Esophagus (tissue), 2 donors: ENCODE data around the gene SCYGR5. TPM values are rescaled to one million over a fixed set of nuclear protein-coding genes. Genes with fewer than 3 reads are reported as not detected.

Experiments used
- H3K27ac ChIP-seq, 2 donors: one replicate each; pipeline ENCODE4 v1.5.1; 2013; ENCODE audit warnings: low read depth in 2 of 2, mild to moderate bottlenecking in 2 of 2, inconsistent platforms in 1 of 2, low read length in 1 of 2, moderate library complexity in 1 of 2
- H3K27me3 ChIP-seq, 2 donors: one replicate each; pipeline ENCODE4 v1.6.1; 2013; ENCODE audit warnings: low read length in 2 of 2, control low read depth in 1 of 2, mild to moderate bottlenecking in 1 of 2; ENCODE audit not compliant: insufficient read depth in 2 of 2, control insufficient read depth in 1 of 2
- H3K36me3 ChIP-seq, 2 donors: one replicate each; pipeline ENCODE4 v1.6.1; 2013; ENCODE audit warnings: low read length in 1 of 2; ENCODE audit not compliant: control insufficient read depth in 2 of 2, insufficient read depth in 2 of 2
- H3K4me1 ChIP-seq, 2 donors: one replicate each; pipeline ENCODE4 v1.6.1; 2013; ENCODE audit warnings: low read length in 1 of 2; ENCODE audit not compliant: control insufficient read depth in 2 of 2, insufficient read depth in 2 of 2
- H3K4me3 ChIP-seq, 2 donors: one replicate each; pipeline ENCODE4 v1.5.1; 2013; ENCODE audit warnings: low read length in 2 of 2, mild to moderate bottlenecking in 2 of 2, low read depth in 1 of 2, moderate library complexity in 1 of 2
- H3K9me3 ChIP-seq, 2 donors: one replicate each; pipeline ENCODE4 v1.6.1; 2013; ENCODE audit warnings: mild to moderate bottlenecking in 2 of 2, low read depth in 1 of 2, low read length in 1 of 2, moderate library complexity in 1 of 2; ENCODE audit not compliant: control insufficient read depth in 2 of 2, insufficient read depth in 1 of 2
- WGBS, 2 donors: extraction: QIAGEN DNeasy Blood & Tissue Kit; methylation state at CpG; one replicate each; pipeline ENCODE4 v1.1.7; 2013; 5-methylcytosine and 5-hydroxymethylcytosine counted together
- polyA plus RNA-seq, 2 donors: library from polyadenylated mRNA; stranded (reverse); fragments of 200-250 nt; gene quantifications; one replicate each; pipeline ENCODE4 v1.2.3, GENCODE V29; 2013
- donor health status: healthy with polysubstance abuse.
- donor health status: Bipolar disorder and iron deficiency.

The SCYGR5 gene
- polyA plus RNA-seq, 2 donors: not detected

DNA sequence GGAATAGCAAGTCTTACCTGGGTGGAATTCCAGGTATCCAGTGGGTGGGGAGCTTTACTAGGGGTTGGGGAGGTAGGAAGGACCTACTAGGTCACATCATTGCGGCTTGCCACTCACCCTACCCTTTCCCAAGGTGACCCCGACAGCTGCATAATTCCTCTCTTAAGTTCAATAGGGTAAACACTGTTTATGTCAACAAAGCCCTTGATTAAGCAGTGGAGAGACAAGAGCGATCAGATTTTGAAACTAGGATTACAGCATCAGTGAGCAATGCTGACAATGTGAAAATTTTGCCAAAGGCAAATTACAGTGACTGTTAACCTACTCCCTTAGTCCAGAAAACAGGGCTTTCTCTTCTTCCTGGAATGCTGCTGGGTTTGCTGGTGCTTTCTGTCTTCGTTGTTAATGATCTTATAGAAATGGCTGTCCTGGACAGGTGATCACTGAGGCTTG lies 36.7 kb downstream of the SCYGR5 start:
- 25 to 28% methylated on average over 4 of the region's 4 CpGs for WGBS, 2 donors
- H3K4me1 ChIP-seq: no peaks in the 10 kb centered on the region
- no peaks in the 10 kb centered on the region for H3K27me3 ChIP-seq
- no peak overlapping the region for H3K4me3 ChIP-seq
- H3K36me3 ChIP-seq: no peaks in the 10 kb centered on the region
- no peak overlapping the region for H3K27ac ChIP-seq
- no peaks in the 10 kb centered on the region for H3K9me3 ChIP-seq

GRCh38 chr2:227703961-227704360 lies 37.4 kb downstream of the SCYGR5 start:
- Histone ChIP-seq H3K4me1 (no peaks in the 10 kb centered on the region), H3K36me3 (no peaks in the 10 kb centered on the region), H3K4me3 (no peak overlapping the region), H3K9me3 (no peaks in the 10 kb centered on the region), H3K27ac (no peak overlapping the region), H3K27me3 (no peaks in the 10 kb centered on the region)
- 65 to 67% methylated on average over 3 of the region's 3 CpGs for WGBS, 2 donors

DNA sequence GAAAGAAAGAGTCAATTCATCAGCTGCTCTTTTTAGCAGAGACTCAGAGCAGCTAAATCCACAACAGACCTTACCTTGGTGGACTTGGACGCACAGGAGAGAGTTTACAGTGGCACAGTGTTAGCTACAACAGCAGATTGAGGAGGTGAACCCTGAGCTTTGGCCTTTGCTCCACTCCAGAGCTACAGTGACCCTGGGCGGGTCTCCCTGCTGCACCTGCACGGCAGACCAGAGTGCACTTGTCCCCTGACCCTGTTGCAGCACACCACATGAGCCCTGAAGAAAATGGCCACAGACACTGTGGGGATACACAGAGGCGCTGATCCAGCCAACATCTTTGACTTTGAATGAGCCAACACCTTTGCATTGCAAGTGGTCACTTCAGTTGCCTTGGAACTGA lies 40.3 kb downstream of the SCYGR5 start:
- Histone ChIP-seq H3K36me3 (no peaks in the 10 kb centered on the region), H3K27ac (no peak overlapping the region)
- WGBS, 2 donors: 80 to 82% methylated on average over 4 of the region's 4 CpGs

GRCh38 chr2:227707390-227707789 lies 40.8 kb downstream of the SCYGR5 start:
- WGBS, 2 donors: 80 to 90% methylated on average over 6 of the region's 6 CpGs
- no peaks in the 10 kb centered on the region for H3K27me3 ChIP-seq
- H3K4me1 ChIP-seq: no peaks in the 10 kb centered on the region
- H3K4me3 ChIP-seq: no peak overlapping the region
- H3K9me3 ChIP-seq: no peaks in the 10 kb centered on the region
- H3K36me3 ChIP-seq: no peaks in the 10 kb centered on the region
- no peak overlapping the region for H3K27ac ChIP-seq

More for the DNA sequence above, 40.3 kb downstream of the SCYGR5 start:
- Histone ChIP-seq H3K4me3 (no peak overlapping the region), H3K27me3 (no peaks in the 10 kb centered on the region), H3K4me1 (no peaks in the 10 kb centered on the region), H3K9me3 (no peaks in the 10 kb centered on the region)

- no peaks in the 10 kb centered on the region for H3K9me3 ChIP-seq
- H3K4me3 ChIP-seq: no peak overlapping the region
- H3K27ac ChIP-seq: no peak overlapping the region
- no peaks in the 10 kb centered on the region for H3K27me3 ChIP-seq
- no peaks in the 10 kb centered on the region for H3K4me1 ChIP-seq
- WGBS, 2 donors: 93% methylated on average over 7 of the region's 7 CpGs
- no peaks in the 10 kb centered on the region for H3K36me3 ChIP-seq
These were observed 44.4 kb downstream of the SCYGR5 start for GRCh38 chr2:227710986-227711385.

DNA sequence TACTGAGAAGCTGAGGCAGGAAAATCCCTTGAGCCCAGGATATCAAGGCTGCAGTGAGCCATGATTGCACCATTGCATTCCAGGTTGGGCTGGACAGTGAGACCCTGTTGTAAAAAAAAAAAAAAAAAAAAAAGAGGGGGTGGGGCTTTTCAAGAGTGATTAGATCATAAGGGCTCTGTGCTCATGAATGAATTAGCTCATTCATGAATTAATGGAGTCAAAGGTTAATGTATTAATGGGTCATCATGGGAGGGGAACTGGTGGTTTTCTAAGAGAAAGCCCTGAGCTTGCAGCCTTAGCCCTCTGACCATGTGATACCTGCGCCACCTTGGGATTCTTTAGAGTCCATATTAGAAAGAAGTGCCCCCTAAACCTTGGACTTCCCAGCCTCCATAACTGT lies 46.7 kb downstream of the SCYGR5 start:
- no peaks in the 10 kb centered on the region for H3K9me3 ChIP-seq
- 53 to 98% methylated on average over 1 of the region's 1 CpG for WGBS, 2 donors
- no peaks in the 10 kb centered on the region for H3K4me1 ChIP-seq
- H3K27me3 ChIP-seq: no peaks in the 10 kb centered on the region
- H3K36me3 ChIP-seq: no peaks in the 10 kb centered on the region
- H3K27ac ChIP-seq: no peak overlapping the region
- H3K4me3 ChIP-seq: no peak overlapping the region

GRCh38 chr2:227716501-227716900 lies 49.9 kb downstream of the SCYGR5 start:
- no peak overlapping the region for H3K27ac ChIP-seq
- WGBS, 2 donors: 96 to 98% methylated on average over 2 of the region's 2 CpGs

More at GRCh38 chr2:227716501-227716900, 49.9 kb downstream of the SCYGR5 start:
- no peak overlapping the region for H3K4me3 ChIP-seq
- no peaks in the 10 kb centered on the region for H3K9me3 ChIP-seq
- H3K36me3 ChIP-seq: no peaks in the 10 kb centered on the region
- H3K27me3 ChIP-seq: no peaks in the 10 kb centered on the region
- H3K4me1 ChIP-seq: no peaks in the 10 kb centered on the region

Other genes starting within 250 kb of the SCYGR5 start
- 10 to 100 TPM; 20.3 to 31.2 TPM for gene AGFG1, start 194.6 kb upstream of the SCYGR5 start, polyA plus RNA-seq
- not detected for gene SCYGR2, start 67.9 kb upstream of the SCYGR5 start, polyA plus RNA-seq
- not detected for gene SCYGR3, start 52.0 kb upstream of the SCYGR5 start, polyA plus RNA-seq
- not detected for gene SCYGR4, start 49.3 kb upstream of the SCYGR5 start, polyA plus RNA-seq
- gene SLC19A3, start 51.2 kb downstream of the SCYGR5 start, polyA plus RNA-seq: under 1 TPM; 0.14 TPM
- not detected for gene SCYGR6, start 58.0 kb downstream of the SCYGR5 start, polyA plus RNA-seq
- not detected for gene SCYGR7, start 61.5 kb downstream of the SCYGR5 start, polyA plus RNA-seq
- gene SCYGR8, start 79.1 kb downstream of the SCYGR5 start, polyA plus RNA-seq: not detected
- 10 to 100 TPM in 1 of 2 donors, 1 to 10 TPM in 1; 8.4 to 56.3 TPM for gene CCL20, start 147.0 kb downstream of the SCYGR5 start, polyA plus RNA-seq
- under 1 TPM in 1 of 2 donors, not detected in 1; 0.01 TPM for gene DAW1, start 204.8 kb downstream of the SCYGR5 start, polyA plus RNA-seq